Smooth muscle cell of the pulmonary artery (primary cell): Measurements from ENCODE around the gene PCSK1N. TPM values are rescaled to one million over a fixed set of nuclear protein-coding genes. Genes with fewer than 3 reads are reported as not detected.

Experiments
- total RNA-seq: library from RNA; depleted of rRNA; stranded (reverse); fragments of >200 nt; gene quantifications from 2 replicates; pipeline ENCODE4 v1.2.3, GENCODE V29; 2014

The PCSK1N gene, protein sequence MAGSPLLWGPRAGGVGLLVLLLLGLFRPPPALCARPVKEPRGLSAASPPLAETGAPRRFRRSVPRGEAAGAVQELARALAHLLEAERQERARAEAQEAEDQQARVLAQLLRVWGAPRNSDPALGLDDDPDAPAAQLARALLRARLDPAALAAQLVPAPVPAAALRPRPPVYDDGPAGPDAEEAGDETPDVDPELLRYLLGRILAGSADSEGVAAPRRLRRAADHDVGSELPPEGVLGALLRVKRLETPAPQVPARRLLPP
- total RNA-seq, result 0.46 and 10.7 TPM in 2 replicates

DNA sequence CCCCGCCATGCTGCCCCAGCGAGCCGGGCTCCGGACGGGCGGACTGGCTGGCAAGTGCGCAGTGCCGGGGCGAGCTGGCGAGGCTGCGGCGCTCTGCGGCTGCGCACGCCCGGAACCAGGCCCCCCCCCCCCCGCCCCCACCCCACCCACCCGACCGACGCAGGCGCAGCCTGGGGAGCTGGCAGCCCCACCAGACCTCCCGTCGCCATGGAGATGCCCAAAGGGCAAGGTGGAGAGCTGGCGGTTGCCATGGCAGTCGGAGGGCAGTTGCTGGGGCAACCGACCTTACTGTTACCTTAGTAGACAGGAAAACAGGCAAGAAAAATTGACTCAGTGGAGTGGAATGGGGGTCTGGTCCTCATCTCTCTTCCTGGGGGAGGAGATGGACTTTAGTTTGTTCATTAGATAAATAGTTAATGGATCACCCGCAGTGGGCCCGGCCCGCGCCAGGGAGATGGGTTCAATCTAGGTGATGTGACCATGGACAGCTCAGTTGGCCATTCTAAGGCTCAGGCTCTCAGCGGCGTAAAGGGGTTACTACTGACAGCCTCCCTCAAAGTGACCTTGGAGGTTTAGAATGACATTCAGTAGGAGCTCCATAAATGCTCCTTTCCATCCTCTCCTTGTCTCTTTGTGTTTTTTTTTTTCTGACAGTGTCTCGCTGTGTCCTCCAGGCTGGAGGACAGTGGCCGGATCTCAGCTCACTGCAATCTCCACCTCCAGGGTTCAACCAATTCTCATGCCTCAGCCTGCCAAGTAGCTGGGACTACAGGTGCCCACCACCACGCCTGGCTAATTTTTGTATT is at the start of gene PCSK1N:
Gene PCSK1N (minus strand): TSS at position 87 of the 806 bp plus-strand sequence. CDS start 78 bp downstream, at position 9.

DNA sequence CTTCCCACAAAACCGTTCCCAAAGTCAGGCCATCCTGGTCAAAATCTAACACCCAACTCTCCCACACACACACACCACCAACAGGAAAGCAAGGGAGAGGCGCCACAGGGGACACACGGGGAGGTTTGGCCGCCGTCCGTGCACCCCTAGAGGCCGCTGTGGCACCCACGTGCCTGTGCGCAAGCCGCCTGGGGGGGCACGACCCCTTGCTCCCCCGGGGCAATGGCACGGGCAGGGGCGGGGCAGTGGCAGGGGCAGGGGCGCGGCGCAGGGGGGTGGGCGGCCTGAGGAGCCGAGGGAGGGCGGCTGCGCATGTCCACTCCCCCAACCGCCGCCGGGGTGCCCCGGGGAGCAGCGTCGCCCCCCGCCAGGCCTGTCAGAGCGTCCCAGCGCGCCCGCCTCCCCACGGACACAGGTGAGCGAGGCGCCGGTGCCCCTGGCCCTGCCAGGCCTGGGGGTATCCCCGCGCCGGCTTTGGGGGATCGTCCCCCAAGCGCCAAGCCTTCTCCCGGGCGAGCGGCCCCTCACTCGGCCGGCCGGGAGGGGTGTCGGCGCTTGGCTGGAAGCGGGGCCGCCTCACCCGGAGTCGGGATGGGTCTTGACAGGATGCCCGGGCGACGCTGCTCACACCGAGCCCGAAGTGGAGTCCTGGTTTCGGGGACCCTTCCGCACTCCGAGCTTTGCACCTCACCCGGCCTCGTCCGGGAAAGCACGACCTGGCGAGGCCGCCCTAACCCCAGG is 9.1 kb downstream of the PCSK1N start, which contains the start of gene ERAS:
Gene ERAS (plus strand): TSS at position 379 of the 741 bp plus-strand sequence. CDS start 2,611 bp downstream, outside the sequence.

DNA sequence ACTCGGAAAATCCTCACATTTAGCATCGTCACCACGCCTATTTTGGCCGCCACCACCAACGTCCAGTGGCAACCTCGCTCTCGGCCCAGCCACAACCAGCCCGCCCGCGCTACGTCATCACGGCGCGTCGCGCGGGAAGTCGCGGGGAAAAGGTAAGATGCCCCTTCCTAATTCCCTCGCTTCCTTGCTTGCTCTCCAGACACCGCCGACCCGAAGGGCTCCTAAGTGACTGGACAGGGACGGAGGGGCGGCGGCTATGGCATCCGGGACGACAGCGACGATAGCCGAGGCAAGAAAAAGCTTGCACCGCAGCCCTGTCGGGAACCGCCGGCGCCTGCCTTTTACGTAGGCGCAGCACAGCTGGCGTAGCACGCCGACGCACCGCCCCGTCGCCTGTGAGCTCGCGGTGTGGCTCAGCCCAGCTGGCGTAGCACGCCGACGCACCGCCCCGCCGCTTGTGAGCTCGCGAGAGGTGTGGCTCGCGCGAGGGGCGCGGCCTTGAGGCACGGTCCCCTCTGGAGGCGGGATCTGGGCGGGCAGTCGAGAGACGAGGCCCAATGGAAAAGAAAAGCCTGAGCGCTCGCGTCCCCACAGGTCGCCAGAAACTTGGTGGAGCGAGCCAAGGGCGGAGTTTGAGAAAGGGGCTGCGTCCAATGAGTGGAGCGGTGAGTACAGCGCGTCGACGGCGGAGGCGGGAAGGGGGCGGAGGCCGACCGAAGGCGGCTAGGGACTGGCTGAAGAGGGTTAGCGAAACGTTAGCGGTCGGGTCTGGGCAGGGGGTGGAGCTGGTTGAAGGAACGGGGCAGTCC is 33.9 kb downstream of the PCSK1N start, which contains the start of gene HDAC6:
Gene HDAC6 (plus strand): TSS at position 788 of the 809 bp plus-strand sequence. CDS start 626 bp downstream, outside the sequence.

GRCh38 chrX:48786341-48786800 is 49.0 kb downstream of the PCSK1N start, which contains the start of gene GATA1:
TSS of gene GATA1 (plus strand) at chrX:48786590. CDS start at chrX:48791110, 4,520 bp downstream.

Other genes starting within 250 kb of the PCSK1N start
- gene WDR13, start 238.1 kb downstream of the PCSK1N start, total RNA-seq, result 117 and 134 TPM in 2 replicates
- 0.13 TPM in 2 replicates for gene WAS, start 151.8 kb downstream of the PCSK1N start, total RNA-seq
- gene SUV39H1, start 138.9 kb downstream of the PCSK1N start, total RNA-seq, result 2.3 and 2.9 TPM in 2 replicates
- not detected in 2 replicates for gene GLOD5, start 73.9 kb downstream of the PCSK1N start, total RNA-seq
- not detected in 2 replicates for gene GATA1, start 49.0 kb downstream of the PCSK1N start, total RNA-seq
- 39.1 and 42.2 TPM in 2 replicates for gene HDAC6, start 33.5 kb downstream of the PCSK1N start, total RNA-seq
- gene ERAS, start 9.1 kb downstream of the PCSK1N start, total RNA-seq, result 0.13 TPM in 1 of 2 replicates, not detected in the other
- gene TIMM17B, start 62.2 kb upstream of the PCSK1N start, total RNA-seq, result 18.1 and 20.5 TPM in 2 replicates
- 33.8 and 36.0 TPM in 2 replicates for gene PQBP1, start 62.3 kb upstream of the PCSK1N start, total RNA-seq
- gene SLC35A2, start 76.0 kb upstream of the PCSK1N start, total RNA-seq, result 18.2 and 19.7 TPM in 2 replicates
- gene PIM2, start 83.4 kb upstream of the PCSK1N start, total RNA-seq, result 4.7 and 9.1 TPM in 2 replicates
- 40.3 and 40.5 TPM in 2 replicates for gene OTUD5, start 122.0 kb upstream of the PCSK1N start, total RNA-seq
- 2.3 and 2.8 TPM in 2 replicates for gene KCND1, start 136.2 kb upstream of the PCSK1N start, total RNA-seq
- 22.3 and 24.3 TPM in 2 replicates for gene GRIPAP1, start 166.7 kb upstream of the PCSK1N start, total RNA-seq
- gene TFE3, start 207.7 kb upstream of the PCSK1N start, total RNA-seq, result 51.7 and 53.5 TPM in 2 replicates
- gene CCDC120, start 223.4 kb upstream of the PCSK1N start, total RNA-seq, result 0.98 and 1.3 TPM in 2 replicates
- 28.1 and 28.6 TPM in 2 replicates for gene PRAF2, start 238.4 kb upstream of the PCSK1N start, total RNA-seq
- 42.9 and 44.4 TPM in 2 replicates for gene WDR45, start 244.3 kb upstream of the PCSK1N start, total RNA-seq